LHCN-M2 (cell line): ENCODE results near the gene SPAG17. TPM values are rescaled to one million over a fixed set of nuclear protein-coding genes. Genes with fewer than 3 reads are reported as not detected.

Source experiments
- DNase-seq: peaks from one replicate; pipeline ENCODE4 v3.0.0-alpha.2; 2012; ENCODE audit warnings: low read depth
- total RNA-seq: library from RNA; depleted of rRNA; stranded (reverse); fragments of >200 nt; gene quantifications from 2 replicates; pipeline ENCODE4 v1.2.3, GENCODE V29; 2014

Gene SPAG17
- total RNA-seq, 1 experiment from 2014 or later: not detected

- no peak for DNase-seq
Measured at GRCh38 chr1:117904485-117904884, 280.5 kb downstream of the SPAG17 start.
